GM21515 (cell line): ENCODE results near the gene FER.
A peak's percentile ranks its signal among the peaks of the same experiment; 100 is the strongest.

Experiments used
- ATAC-seq: cut with Tn5 transposase; IDR thresholded peaks from one replicate; pipeline ENCODE4 v1.9.1; 2021; ENCODE audit not compliant: unreplicated experiment

Gene FER

GRCh38 chr5:109099081-109099480 lies 351.4 kb downstream of the FER start:
- no peak for ATAC-seq

- ATAC-seq: no peak
These were observed 353.3 kb downstream of the FER start for GRCh38 chr5:109100971-109101370.

DNA sequence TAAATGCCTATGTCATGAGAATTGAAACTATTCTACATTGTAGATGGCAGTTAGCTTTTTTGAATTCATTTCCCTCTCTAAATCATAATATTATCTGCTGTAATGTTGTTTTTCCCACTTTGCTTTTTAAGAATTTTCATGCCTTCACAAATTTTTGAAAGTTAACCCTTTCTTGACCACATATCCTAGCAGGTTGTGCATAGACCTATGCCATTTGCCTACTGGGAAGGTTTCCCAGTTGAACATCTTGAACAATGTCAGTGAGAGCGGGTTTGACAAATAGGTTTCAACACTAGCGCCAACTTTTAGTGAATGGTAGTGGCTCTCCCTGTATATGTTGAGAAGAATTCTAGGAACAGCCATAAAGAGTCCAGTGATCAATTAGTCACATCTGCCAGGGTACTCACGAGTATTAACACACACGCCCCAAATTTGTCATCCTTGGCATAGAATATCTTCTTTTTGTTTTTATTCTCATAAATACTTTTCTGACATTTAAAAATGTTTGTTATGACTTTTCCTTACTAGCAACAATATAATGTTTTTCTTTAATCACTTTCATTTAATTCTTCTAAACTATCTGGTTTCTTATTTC lies 354.5 kb downstream of the FER start:
- no peak for ATAC-seq

DNA sequence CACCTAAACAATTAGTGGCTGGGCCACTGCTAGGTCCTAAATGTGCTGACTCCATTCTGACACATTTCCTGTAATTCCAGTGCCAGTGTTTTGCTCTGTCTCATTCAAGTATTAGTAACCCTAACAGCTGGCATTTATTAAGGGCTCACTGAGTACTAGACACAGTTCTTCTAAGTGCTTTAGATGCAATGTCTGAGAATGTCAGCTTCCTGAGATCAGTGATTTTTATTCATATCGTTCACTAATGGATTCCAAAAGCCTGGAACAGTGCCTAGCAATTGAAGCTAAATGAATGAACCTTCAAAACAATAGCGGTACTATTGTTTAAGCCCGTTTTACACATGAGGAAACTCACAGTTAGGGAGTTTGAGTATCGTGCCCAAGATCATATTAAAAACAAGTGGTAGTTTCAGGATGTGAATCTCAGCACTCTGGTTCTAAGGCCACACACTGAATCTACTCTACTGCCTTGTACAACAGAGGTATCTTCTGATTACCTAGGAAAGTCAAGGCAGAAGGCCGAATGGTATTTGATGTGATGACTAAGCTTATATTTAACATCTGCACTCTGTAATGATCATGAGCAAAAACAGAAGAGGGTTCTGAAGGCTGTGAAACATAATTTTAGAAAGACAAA lies 358.1 kb downstream of the FER start:
- ATAC-seq: no peak

DNA sequence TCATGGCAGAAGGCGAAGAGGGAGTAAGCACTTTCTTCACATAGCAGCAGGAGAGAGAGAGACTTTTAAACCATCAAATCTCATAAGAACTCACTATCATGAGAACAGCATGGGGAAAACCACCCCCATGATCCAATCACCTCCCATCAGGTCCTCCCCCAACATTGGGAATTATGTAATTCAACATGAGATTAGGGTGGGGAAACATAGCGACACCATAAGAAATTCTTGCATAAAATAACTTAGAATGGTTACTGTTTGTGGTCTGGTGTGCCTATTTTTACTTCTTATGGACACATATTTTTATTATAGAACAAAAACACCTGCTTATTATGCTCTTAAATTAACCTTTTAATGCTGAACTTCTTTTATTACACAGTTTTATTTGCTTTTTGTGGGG lies 364.0 kb downstream of the FER start:
- ATAC-seq: no peak

GRCh38 chr5:109113608-109114007 lies 365.9 kb downstream of the FER start:
- no peak for ATAC-seq

DNA sequence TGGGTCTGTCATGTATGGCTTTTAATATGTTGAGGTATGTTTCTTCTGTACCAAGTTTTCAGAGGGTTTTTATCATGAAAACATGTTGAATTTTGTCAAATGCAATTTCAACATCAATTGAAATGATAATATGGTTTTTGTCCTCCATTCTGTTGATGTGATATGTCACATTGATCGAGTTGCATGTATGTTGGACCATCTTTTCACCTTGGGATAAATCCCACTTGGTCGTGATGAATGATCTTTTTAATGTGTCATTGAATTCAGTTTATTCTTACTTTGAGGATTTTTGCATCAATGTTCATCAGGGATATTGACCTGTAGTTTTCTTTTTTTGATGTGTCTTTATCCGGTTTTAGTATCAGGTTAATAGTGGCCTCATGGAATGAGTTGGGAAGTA lies 373.5 kb downstream of the FER start:
- no peak for ATAC-seq

DNA sequence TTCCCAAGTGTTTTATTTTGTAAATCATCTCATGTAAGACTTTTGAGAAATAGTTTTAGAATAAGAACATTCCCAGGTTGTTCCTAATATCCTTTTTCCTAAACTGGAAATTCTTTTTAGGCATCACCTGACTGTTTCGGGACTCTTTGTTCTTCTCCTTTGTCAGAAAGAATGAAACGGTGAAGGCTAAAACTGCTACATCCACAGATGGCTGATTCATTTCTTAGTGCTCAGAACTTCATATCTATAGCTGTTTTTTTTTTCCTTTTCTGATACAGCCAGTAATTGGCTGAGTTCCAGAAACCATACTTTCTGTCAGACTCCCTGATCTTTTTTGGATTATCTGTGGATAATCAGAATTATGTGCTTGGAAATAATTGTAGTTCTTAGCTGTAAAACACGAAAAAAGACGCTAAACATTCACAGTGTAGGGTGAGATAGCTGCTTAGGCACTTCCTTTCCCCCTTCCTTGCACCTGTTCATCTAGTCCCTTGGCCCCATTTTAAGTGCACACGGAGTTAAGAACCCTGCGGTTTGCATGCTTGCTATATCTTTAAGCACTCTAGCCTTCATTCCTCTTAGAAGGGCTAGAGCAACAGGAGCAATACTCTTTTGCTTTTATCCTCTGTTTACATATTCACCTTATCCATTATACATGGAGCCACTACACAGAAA lies 378.2 kb downstream of the FER start:
- no peak for ATAC-seq

GRCh38 chr5:109126481-109126880 lies 378.8 kb downstream of the FER start:
- no peak for ATAC-seq

GRCh38 chr5:109136906-109137305 lies 389.2 kb downstream of the FER start:
- no peak for ATAC-seq

DNA sequence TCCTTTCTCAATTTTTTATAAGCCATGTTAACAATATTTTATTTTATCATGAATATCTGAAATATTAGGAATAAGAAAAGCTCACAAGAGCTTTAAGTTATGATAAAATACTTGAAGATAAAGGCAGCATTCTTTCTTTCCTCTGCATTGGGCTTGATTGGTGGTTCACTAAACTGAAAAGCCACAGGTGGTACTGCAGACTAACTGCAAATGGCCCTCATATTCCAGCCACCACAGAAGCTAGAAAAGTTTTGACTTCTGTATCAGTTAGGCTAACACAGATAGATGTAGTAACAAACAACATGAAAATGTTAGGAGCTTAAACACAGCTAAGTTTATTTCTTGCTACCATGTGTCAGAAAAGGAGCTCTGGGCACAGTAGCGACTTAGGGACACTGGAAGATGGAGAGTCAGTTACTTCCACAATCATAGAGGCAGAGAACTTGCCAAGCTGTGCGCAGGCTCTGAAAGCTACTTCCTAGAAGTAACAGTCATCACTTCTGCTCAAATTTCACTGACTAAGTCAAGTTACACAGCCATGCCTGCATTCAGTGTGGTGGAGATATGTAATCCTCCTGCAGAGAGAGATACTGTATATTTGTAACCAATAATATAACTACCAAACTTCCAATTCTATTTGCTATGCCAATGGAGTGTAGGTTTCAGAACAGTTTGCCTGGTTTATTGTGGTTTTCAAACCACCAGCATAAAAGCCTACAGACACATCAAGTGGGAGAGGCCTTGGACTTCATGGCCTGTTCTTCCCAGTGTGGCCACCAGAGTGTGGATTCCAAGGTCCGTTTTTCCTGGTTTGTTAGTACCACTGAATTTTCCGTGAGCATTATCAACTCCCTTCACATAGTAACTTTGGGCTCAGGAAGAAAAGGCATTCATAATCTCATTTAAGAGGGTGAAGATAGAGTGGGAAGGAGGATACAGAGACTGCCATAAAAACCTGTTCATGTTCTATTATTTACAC lies 393.8 kb downstream of the FER start:
- no peak for ATAC-seq

GRCh38 chr5:109143031-109143430 lies 395.3 kb downstream of the FER start:
- no peak for ATAC-seq

DNA sequence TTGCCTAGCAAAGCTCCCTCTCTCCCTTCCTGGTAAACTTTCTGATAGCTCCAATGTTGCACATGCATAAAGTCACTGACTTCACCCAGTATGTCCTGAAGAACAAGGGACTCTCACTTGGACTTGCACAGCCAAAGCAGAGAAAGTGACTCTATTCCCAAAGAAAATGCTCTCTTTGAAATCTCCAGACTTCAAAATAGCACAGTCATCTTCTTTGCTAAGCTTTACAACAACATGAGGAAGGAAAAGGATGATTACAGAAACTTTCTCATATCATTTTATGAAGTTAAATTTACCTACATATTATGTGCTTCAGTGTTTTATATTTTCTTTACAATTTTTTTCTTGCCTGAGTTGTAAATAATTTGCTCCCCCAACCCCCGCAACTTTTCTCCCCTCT lies 397.4 kb downstream of the FER start:
- no peak for ATAC-seq

- no peak for ATAC-seq
These were observed 398.9 kb downstream of the FER start for GRCh38 chr5:109146591-109146990.

DNA sequence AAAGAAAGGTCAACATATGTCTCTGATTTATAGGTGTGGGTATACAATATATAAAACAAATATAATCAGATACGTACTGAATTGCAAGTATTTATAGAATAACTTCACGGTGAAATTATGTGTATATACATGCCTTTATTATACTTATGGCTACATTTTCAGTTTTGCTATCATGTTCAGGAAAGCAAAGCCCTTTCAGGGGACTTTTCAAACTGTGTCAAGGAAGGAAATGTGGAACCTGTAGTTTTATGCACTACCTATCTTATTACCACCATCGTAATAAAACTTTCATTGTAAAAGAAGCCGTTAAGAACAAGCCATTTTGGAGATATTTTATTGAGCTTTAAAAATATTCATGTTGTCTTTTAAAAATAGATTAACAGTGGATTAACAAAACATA lies 404.9 kb downstream of the FER start:
- no peak for ATAC-seq

GRCh38 chr5:109155625-109156024 lies 407.9 kb downstream of the FER start:
- ATAC-seq: peak; percentile 66

DNA sequence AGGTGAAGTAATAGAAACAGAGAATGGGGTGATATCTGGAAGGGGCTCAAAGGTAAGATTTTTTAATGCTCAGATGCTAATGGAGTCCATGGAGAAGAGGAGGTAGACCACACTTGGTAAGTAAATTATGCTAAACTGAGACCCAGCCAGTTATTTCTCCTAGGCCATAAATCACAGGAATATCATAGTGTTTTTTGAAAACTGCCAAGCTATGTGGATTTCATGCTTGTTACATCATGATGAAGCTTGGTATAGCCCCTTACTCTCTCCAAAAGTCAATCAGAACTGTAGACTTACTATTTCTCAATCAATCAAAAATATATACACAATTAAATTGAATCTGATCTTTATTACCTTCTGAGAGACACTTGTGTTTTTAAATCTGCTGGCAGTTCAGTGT lies 409.2 kb downstream of the FER start:
- no peak for ATAC-seq

GRCh38 chr5:109160468-109160867 lies 412.8 kb downstream of the FER start:
- no peak for ATAC-seq

- peak; percentile 77 for ATAC-seq
These were observed 414.4 kb downstream of the FER start for GRCh38 chr5:109161914-109162683.

- no peak for ATAC-seq
These were observed 415.6 kb downstream of the FER start for GRCh38 chr5:109163336-109163735.

DNA sequence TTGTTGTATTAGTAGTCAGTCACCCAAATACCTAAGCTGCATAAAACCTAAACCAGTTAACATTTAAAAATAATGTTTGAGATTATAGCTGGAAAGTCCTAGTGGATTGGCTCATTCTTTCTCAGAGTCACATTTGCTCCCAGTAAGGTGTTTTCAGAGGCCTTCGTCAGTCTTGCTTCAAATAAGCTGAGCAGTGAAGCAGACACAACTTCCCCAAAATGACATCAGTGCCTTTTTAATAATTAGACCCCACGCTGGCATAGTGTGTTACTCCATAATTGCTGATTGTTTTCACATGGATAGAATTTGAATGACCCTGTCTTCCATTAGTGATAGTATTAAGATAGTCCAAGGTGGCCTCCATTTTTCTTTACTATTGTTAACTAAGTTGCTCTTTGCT lies 416.3 kb downstream of the FER start:
- no peak for ATAC-seq
